ENCODE data around the gene TRMT44. TPM values are rescaled to one million over a fixed set of nuclear protein-coding genes. Genes with fewer than 3 reads are reported as not detected.

TRMT44 gene
- total RNA-seq, 1 donor from 2014 or later, result 41.2 TPM

Other genes starting within 250 kb of the TRMT44 start
- gene SH3TC1, start 241.5 kb upstream of the TRMT44 start, total RNA-seq, result 22.0 to 24.0 TPM (median 23.2 TPM) in 3 replicates
- 25.6 to 27.9 TPM (median 26.2 TPM) in 3 replicates for gene HTRA3, start 171.0 kb upstream of the TRMT44 start, total RNA-seq
- gene ACOX3, start 54 bp upstream of the TRMT44 start, total RNA-seq, result 57.5 to 60.0 TPM (median 59.7 TPM) in 3 replicates
- gene GPR78, start 139.6 kb downstream of the TRMT44 start, total RNA-seq, result 2.4 to 3.8 TPM (median 3.2 TPM) in 3 replicates
- 32.0 to 38.6 TPM (median 32.8 TPM) in 3 replicates for gene CPZ, start 152.0 kb downstream of the TRMT44 start, total RNA-seq

Data from mesothelial cell of epicardium (in vitro differentiated cells).